ENCODE measurements around the gene ADARB1. TPM values are rescaled to one million over a fixed set of nuclear protein-coding genes. Genes with fewer than 3 reads are reported as not detected.

ADARB1 gene
- total and polyA plus RNA-seq, 2 of the 8 experiments (the other 6 are each of a cell fraction or from before 2014, with no cell fraction given), result 4.7 to 14.9 TPM

- POLR2A ChIA-PET (ENCODE audit: partially characterized antibody), result no interaction called here
- WGBS, 2 experiments (ENCODE audit: extremely low coverage in 1 of 2, insufficient coverage in 1 of 2, insufficient read length in 1 of 2, insufficient replicate concordance in 2 of 2, low coverage in 1 of 2, low lambda C conversion rate in 2 of 2, missing lambda C conversion rate in 1 of 2), result 89% methylated on average over 4 of the region's 4 CpGs; no CpG with 5 or more reads in 1 of the 2 experiments
- Histone ChIP-seq H3K23ac (ENCODE audit: insufficient read length) (no peak overlapping the region), H3K23me2 (ENCODE audit: low read depth, low read length) (no peaks in the 10 kb centered on the region), H3K4me1 (replicated peaks in 1 of 4; ENCODE audit: control insufficient read depth in 3 of 4, insufficient read depth in 4 of 4, low read length in 3 of 4) (no peaks in the 10 kb centered on the region; a peak in 1 of 7 replicates), H2AK5ac (ENCODE audit: low read depth, low read length) (no peak overlapping the region), H3K56ac (replicated peaks; ENCODE audit: insufficient read length, low read depth, low read length) (no peak overlapping the region), H3K9ac (replicated peaks in 1 of 4; ENCODE audit: extremely low read depth in 1 of 4, low read depth in 3 of 4, low read length in 3 of 4) (no peak overlapping the region), H4K8ac (ENCODE audit: extremely low read depth, insufficient read depth, low read length) (no peak overlapping the region), H2AFZ (ENCODE audit: low read length) (no peak overlapping the region), H3K79me1 (ENCODE audit: low read depth, low read length) (peaks cover 3% of the 10 kb centered on the region; the same call in 1 of the 2 replicates), H3K4ac (replicated peaks; ENCODE audit: insufficient read length, low read depth, low read length) (no peak overlapping the region), H4K20me1 (replicated peaks in 1 of 2; ENCODE audit: control insufficient read depth in 1 of 2, insufficient read depth in 2 of 2, low read length in 2 of 2) (peaks cover 1 to 7% of the 10 kb centered on the region in 2 experiments), H3K4me3 (ENCODE audit: extremely low read depth in 1 of 4, insufficient read depth in 2 of 4, low read depth in 3 of 4, low read length in 4 of 4) (no peak overlapping the region), H3K9me3 (ENCODE audit: insufficient read depth in 2 of 2, low read depth in 1 of 2, low read length in 1 of 2) (no peaks in the 10 kb centered on the region), H3K14ac (ENCODE audit: insufficient read length) (no peak overlapping the region), H4K5ac (ENCODE audit: insufficient read length, low read depth, low read length) (no peak overlapping the region), H3K36me3 (ENCODE audit: control insufficient read depth in 2 of 4, insufficient read depth in 4 of 4, low read length in 3 of 4) (no peaks in the 10 kb centered on the region), H3K27ac (ENCODE audit: low read depth, low read length) (no peak overlapping the region), H2BK15ac (ENCODE audit: low read length) (no peak overlapping the region), H3K4me2 (ENCODE audit: insufficient read depth in 1 of 2, low read depth in 2 of 2, low read length in 2 of 2) (no peak overlapping the region), H2BK20ac (ENCODE audit: low read length) (no peak overlapping the region), H2BK120ac (replicated peaks; ENCODE audit: low read depth, low read length) (no peak overlapping the region), H2BK12ac (ENCODE audit: low read depth, low read length) (no peak overlapping the region), H4K91ac (replicated peaks; ENCODE audit: insufficient read length, low read length) (no peak overlapping the region), H3K18ac (ENCODE audit: extremely low read depth, low read length) (no peak overlapping the region), H2BK5ac (ENCODE audit: low read depth, low read length) (no peak overlapping the region), H3K79me2 (ENCODE audit: control insufficient read depth in 1 of 2, insufficient read depth in 2 of 2, low read length in 2 of 2) (0 out of 4 replicates have a peak, but pooled peaks cover 0 to 4% of the 10 kb centered on the region in 2 experiments), H3K27me3 (replicated peaks in 1 of 4; ENCODE audit: control insufficient read depth in 3 of 4, extremely low read depth in 1 of 4, insufficient read depth in 3 of 4, low read length in 3 of 4) (no peaks in the 10 kb centered on the region; a peak in 1 of 7 replicates)
- CTCF ChIA-PET (ENCODE audit: partially characterized antibody), result interaction anchor here (1.9 kb wide), 1 partner anchor 55 kb away, joined by 6 read pairs; no protein-coding TSS in a partner anchor
- FAIRE-seq (no peak), DNase-seq (ENCODE audit: low read depth in 1 of 2, low spot score in 2 of 2) (no peak)
- TF ChIP-seq CTBP2 (IDR thresholded peaks at IDR 0.05; ENCODE audit: borderline replicate concordance, insufficient read depth, insufficient read length, low read length), result no peak
- TF ChIP-seq RBBP5 (IDR thresholded peaks at IDR 0.05; ENCODE audit: borderline replicate concordance, low read depth, low read length), result no peak
- no peak for TF ChIP-seq SIN3A (conservative IDR thresholded peaks at IDR 0.05 in 1 of 2, IDR thresholded peaks at IDR 0.05 in 1 of 2; ENCODE audit: low read depth in 1 of 2, low read length in 2 of 2)
- no peak for TF ChIP-seq CEBPB (IDR thresholded peaks at IDR 0.05; ENCODE audit: low read depth, low read length)
- no peak for TF ChIP-seq GABPA (IDR thresholded peaks at IDR 0.05; ENCODE audit: borderline replicate concordance, insufficient read depth, low read length)
- no peak for TF ChIP-seq KDM1A (IDR thresholded peaks at IDR 0.05; ENCODE audit: borderline replicate concordance, low read length)
- no peak for TF ChIP-seq SP4 (IDR thresholded peaks at IDR 0.05; ENCODE audit: low read length)
- TF ChIP-seq TCF12 (IDR thresholded peaks at IDR 0.05; ENCODE audit: low read depth, low read length), result no peak
- TF ChIP-seq NRF1 (IDR thresholded peaks at IDR 0.05; ENCODE audit: low read depth, low read length), result no peak
- TF ChIP-seq YY1 (IDR thresholded peaks at IDR 0.05; ENCODE audit: low read depth, low read length), result no peak
- no peak for TF ChIP-seq POLR2A (IDR thresholded peaks at IDR 0.05; ENCODE audit: control extremely low read depth in 1 of 2, low read depth in 2 of 2, low read length in 2 of 2)
These were observed 7.3 kb downstream of the ADARB1 start for GRCh38 chr21:45081636-45082035.

All from H1 (cell line).